ENCODE data around the gene ERBB2.
"Not testable (repeated sequence)": the region's sequence is repeated elsewhere in the genome, so short reads cannot be mapped to it uniquely, and the experiment has no call there.

ERBB2 gene

DNA sequence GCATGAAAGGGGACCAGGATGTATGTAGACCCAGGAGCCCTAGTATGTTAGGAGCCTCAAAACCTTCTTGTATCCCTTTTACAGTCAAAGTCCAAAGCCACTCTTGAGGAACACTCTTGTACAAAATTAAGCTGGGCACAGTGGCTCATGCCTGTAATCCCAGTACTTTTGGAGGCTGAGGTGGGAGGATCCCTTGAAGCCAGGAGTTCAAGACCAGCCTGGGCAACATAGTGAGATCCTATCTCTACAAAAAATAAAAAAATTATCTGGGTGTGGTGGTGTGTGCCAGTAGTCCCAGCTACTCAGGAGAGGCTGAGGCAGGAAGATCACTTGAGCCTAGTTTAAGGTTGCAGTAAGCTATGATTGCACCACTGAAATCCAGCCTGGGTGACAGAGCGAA lies 26.1 kb downstream of the ERBB2 start:
- DNase-seq (ENCODE audit: low spot score) = not testable (repeated sequence)

DNA sequence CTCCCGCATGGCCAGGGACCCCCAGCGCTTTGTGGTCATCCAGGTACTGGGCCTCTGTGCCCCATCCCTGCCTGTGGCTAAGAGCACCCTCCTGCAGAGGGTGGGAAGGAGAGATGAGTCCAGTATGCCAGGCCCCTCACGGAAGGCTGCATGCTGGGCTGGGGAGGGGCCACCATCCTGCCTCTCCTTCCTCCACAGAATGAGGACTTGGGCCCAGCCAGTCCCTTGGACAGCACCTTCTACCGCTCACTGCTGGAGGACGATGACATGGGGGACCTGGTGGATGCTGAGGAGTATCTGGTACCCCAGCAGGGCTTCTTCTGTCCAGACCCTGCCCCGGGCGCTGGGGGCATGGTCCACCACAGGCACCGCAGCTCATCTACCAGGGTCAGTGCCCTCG lies 26.8 kb downstream of the ERBB2 start:
- DNase-seq (ENCODE audit: low spot score) = no peak

DNA sequence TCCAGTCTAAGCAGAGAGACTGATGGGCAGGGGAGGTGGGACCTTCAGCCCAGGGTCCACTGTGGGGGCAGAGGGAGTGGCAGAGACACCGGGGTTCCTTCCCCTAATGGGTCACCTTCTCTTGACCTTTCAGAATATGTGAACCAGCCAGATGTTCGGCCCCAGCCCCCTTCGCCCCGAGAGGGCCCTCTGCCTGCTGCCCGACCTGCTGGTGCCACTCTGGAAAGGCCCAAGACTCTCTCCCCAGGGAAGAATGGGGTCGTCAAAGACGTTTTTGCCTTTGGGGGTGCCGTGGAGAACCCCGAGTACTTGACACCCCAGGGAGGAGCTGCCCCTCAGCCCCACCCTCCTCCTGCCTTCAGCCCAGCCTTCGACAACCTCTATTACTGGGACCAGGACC lies 27.7 kb downstream of the ERBB2 start:
- no peak for DNase-seq (ENCODE audit: low spot score)

DNA sequence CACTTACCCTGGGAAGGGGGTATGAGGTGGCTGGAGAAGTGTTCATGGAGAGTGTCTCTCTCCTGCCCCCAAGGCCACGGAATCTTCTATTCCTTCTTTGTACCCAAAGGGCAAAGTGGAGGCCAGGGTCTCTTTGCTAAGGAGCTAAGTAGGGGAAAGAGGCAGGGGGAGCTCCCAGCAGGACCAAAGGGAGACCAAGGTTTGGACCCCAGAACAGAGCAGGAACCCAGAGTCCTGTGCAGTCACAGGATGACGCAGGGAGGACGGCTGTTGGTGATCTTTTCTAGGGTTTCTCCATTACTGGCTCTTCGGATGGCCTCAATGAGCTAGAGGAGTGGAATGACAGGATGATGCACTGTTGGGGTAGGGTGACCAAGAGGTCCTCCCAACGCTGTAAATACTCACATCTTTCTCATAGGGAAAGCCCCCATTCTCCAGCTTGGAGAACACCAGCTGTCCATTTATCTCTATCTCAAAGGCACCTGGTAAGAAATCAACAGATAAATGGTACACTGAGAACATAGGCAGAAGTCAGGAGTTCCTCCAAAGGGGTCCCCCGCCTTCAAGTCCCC lies 29.5 kb downstream of the ERBB2 start:
- peak; percentile 15 for DNase-seq (ENCODE audit: low spot score)

DNA sequence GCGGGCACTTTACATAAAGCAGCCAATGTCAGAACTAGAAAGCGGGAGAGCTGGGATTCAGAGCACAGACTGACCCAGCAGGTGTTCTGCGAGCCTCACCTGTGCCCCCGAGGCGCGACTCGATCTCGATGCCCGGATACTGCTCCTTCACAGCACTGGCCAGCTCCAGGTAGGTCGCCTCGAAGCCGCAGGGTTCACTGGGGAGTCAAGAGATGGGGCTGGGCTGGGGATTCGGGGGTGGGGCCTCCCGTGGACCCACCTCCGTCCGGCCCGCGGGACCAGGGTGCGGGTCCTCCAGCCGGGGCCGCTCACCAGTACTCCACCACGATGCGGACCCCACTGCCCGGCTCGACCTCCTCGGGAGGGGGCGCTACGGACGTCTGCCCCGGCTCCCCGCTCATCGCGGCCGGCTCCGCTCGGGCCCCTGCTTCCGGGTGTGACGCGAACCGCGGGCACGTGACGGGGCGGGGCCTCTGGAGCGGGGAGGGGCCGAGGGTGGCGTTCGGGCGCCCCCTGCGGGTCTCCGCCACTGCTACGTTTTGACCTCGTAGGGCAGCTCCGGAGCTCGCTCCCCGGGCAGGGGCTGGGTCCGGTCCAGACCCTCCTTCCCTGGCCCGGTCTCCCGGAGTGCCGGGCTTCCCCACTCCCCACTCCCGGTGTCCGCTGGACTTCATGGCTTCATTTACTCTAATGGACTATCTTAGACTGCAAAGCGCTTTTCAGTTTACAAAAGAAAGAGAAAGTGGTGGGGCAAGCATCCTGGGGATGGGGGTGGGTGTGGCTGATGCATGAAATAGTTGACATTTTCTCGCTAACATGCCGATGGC lies 30.4 kb downstream of the ERBB2 start, which contains the start of gene MIEN1:
TSS of gene MIEN1 (minus strand) at position 438 of the 827 bp plus-strand sequence. CDS start at position 401, 37 bp downstream.
- DNase-seq (ENCODE audit: low spot score) = peak; percentile 97

DNA sequence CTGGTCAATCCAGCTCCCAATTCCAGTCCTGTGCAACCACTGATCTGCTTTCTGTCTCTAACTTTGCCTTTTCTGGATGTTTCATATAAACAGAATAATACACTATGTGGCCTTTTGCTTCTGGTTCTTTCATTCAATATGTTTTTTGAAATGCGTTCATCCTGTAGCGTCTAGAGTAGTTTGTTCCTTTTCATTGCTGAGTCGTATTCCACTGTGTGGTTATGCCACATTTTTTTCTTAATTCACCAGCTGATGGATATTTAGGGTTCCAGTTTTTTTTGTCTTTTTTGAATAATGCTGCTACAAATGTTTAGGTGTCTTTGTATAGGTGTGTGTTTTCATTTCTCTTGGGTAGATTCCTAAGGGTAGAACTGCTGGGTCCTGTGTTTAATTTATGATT lies 32.7 kb downstream of the ERBB2 start:
- DNase-seq (ENCODE audit: low spot score) = no peak

DNA sequence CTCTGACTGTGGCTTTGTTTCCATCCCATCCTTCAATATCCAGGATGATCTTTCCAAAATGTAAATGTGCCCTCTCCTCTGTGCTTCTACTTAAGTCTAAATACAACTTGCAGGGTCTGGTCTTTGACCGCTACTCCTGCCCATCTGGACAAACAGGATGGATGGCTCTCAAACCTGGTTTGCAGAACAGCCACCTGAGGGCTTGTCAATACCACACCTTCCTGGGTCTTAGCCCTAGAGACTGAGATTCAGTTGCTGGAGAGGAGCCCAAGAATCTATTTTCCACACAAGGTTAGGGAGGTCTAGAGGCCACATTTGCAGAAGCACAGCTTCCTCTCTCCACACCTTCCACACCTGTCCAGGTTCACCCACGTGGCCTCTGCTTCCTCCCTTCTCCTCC lies 36.0 kb downstream of the ERBB2 start:
- no peak for DNase-seq (ENCODE audit: low spot score)

DNA sequence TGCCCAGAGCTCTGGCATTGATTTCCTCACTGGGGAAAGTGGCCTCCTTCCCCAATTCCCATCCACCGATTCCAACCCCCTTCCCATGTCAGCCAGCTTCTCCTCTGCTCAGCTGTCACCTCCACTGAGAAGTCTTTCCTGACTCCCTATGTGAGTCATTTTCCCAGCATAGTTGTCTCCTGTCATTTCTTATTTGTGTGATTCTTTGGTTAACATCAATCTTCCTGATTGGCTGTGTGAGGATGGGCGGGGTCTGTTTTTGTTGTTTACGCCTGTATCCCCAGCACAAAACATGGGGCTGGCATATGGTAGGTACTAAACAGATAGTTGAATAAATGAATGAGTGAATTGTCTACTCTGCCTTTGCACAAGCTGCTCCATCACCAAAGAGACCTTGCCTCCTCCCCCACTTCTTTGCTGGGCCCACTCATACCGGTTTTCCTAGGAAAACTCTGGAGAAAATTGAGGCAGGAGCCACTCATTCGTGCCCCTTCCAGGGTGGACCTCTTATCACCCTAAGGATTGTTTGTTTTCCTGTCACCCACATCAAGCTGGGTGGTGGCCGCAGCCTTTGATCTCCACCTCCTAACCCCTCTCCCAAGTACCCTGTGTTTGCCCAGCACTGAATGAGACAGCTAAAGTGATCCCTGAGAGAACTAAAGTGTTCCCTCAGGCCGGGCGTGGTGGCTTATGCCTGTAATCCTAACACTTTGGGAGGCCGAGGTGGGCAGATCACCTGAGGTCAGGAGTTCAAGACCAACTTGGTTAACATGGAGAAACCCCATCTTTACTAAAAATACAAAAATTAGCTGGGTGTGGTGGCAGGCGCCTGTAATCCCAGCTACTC lies 36.7 kb downstream of the ERBB2 start:
- no peak for DNase-seq (ENCODE audit: low spot score)

DNA sequence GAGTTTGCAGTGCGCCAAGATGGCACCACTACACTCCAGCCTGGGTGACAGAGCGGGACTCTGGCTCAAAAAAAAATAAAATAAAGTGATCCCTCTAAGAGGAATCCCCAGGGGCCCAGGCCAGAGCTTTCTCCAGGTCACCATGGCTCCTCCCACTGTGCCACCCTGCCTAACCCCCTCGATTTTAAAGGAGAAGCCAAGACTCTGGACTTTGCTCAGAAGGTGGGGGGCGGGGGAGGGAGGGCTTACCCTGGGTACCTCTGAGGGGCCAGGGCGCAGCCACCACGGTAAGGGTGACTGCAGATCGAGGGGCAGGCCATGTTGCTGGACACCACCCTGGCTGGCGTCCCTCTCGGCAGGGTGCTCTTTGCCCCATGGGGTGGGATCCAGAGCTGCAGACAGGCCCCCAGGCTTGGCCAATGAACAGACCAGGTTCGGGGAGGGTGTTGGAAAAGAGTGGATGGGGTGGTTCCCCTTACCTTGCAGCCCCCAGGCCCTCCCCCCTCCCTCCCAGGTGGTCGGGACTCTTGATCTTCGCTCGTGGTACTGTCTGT lies 37.4 kb downstream of the ERBB2 start:
- DNase-seq (ENCODE audit: low spot score) = no peak

DNA sequence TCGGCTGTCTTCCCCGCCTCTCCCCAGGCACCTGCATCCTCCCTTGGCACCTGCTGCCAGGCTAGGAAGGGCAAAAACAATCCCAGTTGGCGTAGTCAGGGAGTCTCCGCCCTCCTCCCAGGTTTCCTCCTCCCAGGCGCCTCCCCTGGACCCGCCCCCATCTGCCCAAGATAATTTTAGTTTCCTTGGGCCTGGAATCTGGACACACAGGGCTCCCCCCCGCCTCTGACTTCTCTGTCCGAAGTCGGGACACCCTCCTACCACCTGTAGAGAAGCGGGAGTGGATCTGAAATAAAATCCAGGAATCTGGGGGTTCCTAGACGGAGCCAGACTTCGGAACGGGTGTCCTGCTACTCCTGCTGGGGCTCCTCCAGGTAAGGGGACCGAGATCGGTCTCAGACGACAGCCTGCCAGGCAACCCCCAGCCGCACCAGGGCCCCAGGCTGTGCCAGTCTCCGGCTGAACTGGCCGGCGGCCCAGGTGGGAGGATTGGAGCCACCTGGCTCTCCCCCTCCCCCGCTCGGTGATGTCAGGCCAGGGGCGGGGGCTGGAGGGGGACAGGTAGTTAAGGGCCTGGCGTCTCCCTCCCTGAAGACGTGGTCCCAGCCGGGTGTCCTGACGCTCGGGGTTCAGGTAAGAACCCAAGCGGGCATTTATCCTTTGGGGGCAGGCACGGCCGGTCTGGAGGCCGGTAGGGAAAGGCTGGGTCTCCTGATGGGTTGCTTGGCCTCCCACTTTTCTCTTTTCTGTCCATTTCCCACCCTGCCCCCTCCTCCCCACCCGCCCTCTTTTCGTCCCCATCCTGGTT lies 38.1 kb downstream of the ERBB2 start, which contains the start of gene GRB7:
TSS of gene GRB7 (plus strand) at position 179 of the 808 bp plus-strand sequence. CDS start 4,364 bp downstream, outside the sequence.
- no peak for DNase-seq (ENCODE audit: low spot score)

DNA sequence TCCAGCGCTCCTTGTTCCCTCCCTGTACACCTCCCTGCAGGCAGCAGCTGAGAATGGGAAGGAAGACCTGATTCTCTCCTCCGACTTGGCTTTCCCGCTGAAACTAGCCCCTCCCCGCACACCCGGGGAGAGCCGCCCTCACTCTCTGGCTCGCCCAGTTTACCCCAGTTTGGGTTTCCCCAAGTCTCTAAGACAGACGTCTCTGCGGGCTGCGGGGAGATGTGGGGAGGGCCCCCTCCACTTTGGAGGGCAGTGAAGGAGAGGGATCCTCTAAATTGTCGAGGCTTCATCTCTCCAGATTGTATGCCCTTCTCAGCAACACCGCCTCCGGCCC lies 38.7 kb downstream of the ERBB2 start:
- no peak for DNase-seq (ENCODE audit: low spot score)

DNA sequence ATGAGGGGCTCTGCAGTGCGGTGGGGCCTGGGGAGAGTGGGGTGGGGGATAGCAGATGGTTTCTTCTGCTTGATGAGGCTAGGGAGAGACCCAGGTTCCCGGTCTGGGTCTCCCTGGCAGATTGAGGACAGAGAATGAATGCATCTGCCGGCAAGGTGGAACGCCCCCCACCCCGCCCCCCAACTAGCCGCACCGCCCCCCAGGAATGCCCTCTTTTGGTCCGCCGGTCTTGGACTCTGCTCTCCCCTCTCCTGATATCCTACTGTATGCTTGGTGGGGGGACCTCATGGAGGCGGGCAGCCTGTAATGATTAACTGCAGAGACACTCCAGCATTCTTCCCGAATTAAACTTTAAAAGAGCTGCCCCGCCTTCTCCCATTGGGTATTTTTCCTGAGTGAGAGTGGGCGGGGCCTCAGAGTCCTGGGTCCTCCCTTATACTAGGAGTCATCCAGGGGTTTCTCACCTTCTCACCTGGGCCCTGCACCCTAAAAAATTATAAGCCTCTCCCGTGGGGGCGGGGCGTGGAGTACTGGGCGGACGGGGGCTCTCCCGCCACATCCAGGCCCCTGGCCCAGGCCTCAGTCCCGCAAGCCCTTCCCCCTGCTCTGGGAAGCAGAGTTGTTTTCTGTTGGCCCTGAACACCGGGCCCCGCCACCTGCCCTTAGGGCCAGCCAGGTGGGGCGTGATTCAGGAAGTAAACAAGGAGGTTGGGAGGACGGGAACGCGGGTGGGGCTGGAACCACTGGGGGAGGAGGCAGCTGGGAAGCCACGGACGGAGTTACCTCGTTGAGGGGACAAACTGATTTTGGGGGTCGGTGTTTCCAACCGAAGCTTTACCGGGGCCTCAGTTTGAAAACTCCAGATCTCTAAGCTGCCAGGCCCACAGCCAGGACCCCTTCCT lies 39.4 kb downstream of the ERBB2 start:
- DNase-seq (ENCODE audit: low spot score) = peak; percentile 56

DNA sequence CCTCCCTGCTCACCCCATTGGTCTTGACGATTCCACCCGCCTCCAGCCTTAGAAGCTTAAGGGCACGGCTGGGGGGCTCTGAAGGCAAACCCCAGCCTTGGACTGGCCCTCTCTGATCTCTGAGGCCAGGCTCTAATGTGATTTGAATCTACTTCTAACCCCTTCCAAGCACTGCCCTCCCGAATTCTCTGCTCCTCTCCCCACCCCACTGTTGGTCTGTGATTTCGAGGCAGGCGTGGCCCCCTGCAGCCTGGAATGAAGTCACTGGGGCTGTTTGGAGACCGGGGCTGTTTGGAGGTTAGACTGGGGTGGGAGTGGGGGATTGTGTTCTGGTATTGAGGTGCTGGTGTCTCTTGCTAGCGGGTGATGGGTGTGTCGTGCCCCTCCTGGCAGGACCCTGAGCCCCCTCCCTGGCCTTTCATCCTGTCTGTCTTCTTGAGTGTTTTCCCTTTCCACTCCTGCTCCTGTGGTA lies 40.1 kb downstream of the ERBB2 start:
- DNase-seq (ENCODE audit: low spot score) = no peak

DNA sequence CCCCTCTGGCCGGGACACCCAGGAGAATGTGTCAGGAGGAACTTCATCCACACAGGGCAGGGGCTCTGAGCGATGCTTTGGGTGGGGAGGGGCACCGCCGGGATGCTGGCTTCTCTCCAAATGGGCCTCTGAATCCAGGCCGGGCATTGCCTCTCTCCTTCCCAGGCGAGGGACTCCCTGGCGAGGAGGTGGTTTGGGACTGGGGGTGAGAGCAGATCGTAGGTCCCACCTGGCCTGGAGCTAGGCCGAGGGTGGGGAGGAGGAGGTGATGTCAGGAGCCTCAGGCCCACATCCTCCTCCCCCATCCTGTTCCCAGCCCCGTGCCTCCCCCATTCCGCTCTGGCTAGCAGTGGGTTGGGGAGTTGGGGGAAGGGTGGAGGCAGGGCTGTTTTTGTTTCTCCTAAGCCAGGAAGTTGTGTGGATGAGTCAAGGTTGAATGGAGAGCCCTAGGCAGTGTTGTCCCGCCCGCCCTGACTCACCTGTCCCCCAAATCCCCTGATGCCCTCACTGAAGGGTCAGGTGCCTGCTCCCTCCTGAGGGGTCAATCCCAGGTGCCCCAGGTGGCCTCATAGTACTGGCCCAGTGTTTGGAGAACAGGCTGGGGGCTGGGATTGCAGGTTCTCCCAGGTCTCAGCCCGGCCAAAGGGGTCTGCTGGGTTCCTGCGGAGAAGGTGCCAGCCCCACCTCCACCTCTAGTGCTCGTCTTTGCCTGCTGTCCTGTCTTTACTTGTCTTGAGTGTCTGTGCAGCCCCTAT lies 40.7 kb downstream of the ERBB2 start:
- peak; percentile 34 for DNase-seq (ENCODE audit: low spot score)

DNA sequence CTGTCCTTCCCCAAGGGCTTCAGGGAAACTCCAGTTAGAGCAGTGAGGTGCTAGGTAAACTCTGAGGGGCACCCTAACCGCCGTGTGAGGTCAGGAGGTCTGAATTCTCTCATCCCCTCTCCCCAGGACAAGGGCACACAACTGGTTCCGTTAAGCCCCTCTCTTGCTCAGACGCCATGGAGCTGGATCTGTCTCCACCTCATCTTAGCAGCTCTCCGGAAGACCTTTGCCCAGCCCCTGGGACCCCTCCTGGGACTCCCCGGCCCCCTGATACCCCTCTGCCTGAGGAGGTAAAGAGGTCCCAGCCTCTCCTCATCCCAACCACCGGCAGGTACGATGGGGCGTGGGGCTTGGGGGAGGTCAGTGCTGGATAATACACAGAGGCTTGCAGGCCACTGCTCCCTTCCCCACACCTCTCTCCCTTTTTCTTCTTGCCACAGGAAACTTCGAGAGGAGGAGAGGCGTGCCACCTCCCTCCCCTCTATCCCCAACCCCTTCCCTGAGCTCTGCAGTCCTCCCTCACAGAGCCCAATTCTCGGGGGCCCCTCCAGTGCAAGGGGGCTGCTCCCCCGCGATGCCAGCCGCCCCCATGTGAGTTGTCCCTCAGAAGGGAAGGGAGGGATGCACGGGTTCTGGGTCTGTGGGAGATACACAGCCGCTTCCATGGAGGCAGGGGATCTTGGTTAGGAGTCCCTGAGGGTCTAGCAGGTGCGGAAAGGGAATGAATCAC lies 42.4 kb downstream of the ERBB2 start:
- DNase-seq (ENCODE audit: low spot score) = no peak

DNA sequence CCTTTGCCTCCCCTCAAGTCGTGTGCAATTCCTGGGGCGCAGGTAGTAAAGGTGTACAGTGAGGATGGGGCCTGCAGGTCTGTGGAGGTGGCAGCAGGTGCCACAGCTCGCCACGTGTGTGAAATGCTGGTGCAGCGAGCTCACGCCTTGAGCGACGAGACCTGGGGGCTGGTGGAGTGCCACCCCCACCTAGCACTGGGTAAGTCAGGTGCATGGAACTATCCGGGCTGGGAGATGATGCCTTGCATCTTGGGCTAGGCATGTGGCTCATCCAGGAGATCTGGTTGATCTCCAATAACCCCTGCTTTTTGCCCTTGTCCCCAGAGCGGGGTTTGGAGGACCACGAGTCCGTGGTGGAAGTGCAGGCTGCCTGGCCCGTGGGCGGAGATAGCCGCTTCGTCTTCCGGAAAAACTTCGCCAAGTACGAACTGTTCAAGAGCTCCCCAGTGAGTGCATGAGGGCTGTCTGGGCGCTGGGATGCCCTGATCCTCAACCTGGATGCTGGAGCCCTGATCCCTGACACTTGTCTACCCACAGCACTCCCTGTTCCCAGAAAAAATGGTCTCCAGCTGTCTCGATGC lies 43.1 kb downstream of the ERBB2 start:
- no peak for DNase-seq (ENCODE audit: low spot score)

DNA sequence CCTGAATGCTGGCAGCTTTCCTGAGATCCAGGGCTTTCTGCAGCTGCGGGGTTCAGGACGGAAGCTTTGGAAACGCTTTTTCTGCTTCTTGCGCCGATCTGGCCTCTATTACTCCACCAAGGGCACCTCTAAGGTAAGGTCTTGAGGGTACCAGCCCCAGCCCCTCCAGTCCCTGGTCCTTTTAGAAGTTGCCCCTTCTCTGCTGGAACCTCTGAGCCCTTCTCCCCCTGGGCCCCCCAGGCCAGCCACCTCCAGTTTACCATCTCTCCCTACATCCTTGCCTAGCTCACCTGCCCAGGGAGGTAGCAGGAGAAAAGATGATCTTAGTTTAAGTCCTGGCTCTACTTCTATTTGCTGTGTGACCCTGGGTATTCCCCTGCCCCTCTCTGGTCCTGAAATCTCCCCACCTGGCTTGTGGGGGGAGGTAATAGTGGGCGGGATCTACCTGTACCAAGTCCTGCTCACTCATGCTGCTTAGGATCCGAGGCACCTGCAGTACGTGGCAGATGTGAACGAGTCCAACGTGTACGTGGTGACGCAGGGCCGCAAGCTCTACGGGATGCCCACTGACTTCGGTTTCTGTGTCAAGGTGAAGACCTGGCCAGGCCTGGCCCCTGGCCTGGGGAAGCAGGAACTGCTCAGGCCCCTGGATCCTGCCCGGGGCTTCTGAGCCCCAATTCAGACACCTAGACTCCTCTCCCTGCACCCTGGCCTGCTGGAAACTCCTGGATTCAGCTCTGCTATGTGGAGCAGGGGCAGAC lies 44.4 kb downstream of the ERBB2 start:
- DNase-seq (ENCODE audit: low spot score) = no peak

DNA sequence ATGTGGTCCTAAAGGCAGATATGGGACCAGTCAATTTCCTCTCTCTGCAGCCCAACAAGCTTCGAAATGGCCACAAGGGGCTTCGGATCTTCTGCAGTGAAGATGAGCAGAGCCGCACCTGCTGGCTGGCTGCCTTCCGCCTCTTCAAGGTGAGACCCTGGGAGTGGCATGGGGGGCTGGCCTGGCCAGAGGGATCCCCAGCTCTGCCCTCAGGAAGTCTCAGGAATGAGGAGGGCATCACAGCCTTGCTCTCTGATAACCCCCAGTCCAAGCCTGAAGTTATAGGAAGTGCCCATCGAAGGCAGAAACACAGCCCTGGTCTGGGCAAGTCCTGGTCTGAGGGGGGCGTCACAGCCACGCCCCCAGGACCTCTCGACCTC lies 45.0 kb downstream of the ERBB2 start:
- no peak for DNase-seq (ENCODE audit: low spot score)

Measured in AG08395 (cell line).